ENCODE measurements around the gene EIPR1. TPM values are rescaled to one million over a fixed set of nuclear protein-coding genes. Genes with fewer than 3 reads are reported as not detected.

The EIPR1 gene
- total RNA-seq, 1 donor from 2014 or later: 27.8 TPM

DNA sequence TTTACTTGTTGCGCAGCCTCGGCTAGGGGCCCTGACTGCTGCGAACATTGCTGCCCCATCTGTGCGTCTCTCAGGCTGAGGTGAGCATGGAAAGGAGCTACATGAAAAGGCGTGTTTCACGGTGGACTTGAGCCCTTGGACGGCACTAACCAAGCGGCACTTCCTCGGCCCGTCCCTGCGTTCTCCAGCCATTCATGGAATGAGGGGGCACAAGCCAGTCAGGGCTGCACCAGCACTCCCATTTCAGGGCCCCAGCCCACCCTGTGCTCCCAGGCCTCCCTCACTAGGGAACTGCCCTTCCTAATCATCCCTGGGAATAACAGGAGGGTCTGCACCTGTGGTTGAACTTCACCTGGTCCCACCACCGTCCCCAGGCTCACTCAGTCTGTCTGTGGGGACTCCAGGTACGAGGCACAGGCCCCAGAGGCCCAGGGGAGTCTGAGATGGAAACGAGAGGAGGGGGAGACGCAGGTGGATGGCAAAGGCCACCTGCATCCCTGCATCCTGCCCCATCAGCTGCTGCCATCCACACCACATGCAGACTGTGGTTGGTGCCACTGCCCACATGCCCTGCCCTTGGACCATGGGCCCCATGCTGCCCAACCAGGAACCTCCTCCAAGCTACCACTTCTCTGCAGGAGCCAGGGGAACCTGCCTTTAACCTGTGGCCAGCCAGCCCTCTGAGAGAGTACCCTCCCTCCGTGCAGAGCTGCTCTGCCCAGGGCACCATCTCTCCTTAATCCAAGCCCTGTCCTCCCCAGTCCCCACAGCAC is 99.7 kb downstream of the EIPR1 start:
- peaks cover 5% of the 10 kb centered on the region for H3K36me3 Mint-ChIP-seq (ENCODE audit: low read depth, unreplicated experiment)
- Histone ChIP-seq H3K79me2 (ENCODE audit: insufficient read depth, low read length) (no peaks in the 10 kb centered on the region), H3K9me3 (ENCODE audit: insufficient read depth, low read depth, low read length) (no peaks in the 10 kb centered on the region), H3K4me1 (ENCODE audit: insufficient read depth, low read length) (peaks cover 10% of the 10 kb centered on the region), H3K4me2 (ENCODE audit: low read length) (no peak overlapping the region), H2AFZ (ENCODE audit: low read depth, low read length) (no peak overlapping the region), H3K27ac (ENCODE audit: low read depth, low read length) (no peak overlapping the region), H3K4me3 (ENCODE audit: insufficient read depth, low read depth, low read length) (no peak overlapping the region), H3K9ac (ENCODE audit: low read length) (no peak overlapping the region), H3K36me3 (ENCODE audit: insufficient read depth, low read length) (no peaks in the 10 kb centered on the region), H4K20me1 (ENCODE audit: insufficient read depth, low read length) (peaks cover 22% of the 10 kb centered on the region), H3K27me3 (ENCODE audit: insufficient read depth, low read length) (no peaks in the 10 kb centered on the region)
- no peaks in the 10 kb centered on the region for H3K27me3 Mint-ChIP-seq (ENCODE audit: low read depth, unreplicated experiment)
- H3K4me3 Mint-ChIP-seq (ENCODE audit: unreplicated experiment): no peak overlapping the region
- peaks cover 7% of the 10 kb centered on the region for H3K9me3 Mint-ChIP-seq (ENCODE audit: unreplicated experiment)
- TF ChIP-seq, protein P1, sequence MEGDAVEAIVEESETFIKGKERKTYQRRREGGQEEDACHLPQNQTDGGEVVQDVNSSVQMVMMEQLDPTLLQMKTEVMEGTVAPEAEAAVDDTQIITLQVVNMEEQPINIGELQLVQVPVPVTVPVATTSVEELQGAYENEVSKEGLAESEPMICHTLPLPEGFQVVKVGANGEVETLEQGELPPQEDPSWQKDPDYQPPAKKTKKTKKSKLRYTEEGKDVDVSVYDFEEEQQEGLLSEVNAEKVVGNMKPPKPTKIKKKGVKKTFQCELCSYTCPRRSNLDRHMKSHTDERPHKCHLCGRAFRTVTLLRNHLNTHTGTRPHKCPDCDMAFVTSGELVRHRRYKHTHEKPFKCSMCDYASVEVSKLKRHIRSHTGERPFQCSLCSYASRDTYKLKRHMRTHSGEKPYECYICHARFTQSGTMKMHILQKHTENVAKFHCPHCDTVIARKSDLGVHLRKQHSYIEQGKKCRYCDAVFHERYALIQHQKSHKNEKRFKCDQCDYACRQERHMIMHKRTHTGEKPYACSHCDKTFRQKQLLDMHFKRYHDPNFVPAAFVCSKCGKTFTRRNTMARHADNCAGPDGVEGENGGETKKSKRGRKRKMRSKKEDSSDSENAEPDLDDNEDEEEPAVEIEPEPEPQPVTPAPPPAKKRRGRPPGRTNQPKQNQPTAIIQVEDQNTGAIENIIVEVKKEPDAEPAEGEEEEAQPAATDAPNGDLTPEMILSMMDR (IDR thresholded peaks at IDR 0.05; ENCODE audit: insufficient read depth, low read depth, low read length): no peak
- no peak for TF ChIP-seq EZH2 (IDR thresholded peaks at IDR 0.05; ENCODE audit: insufficient read depth, low read length)
- DNase-seq (ENCODE audit: low read depth) (no peak), FAIRE-seq (no peak)
- H3K4me1 Mint-ChIP-seq (ENCODE audit: low read depth, unreplicated experiment): peaks cover 6% of the 10 kb centered on the region
- H3K27ac Mint-ChIP-seq (ENCODE audit: unreplicated experiment): no peak overlapping the region

DNA sequence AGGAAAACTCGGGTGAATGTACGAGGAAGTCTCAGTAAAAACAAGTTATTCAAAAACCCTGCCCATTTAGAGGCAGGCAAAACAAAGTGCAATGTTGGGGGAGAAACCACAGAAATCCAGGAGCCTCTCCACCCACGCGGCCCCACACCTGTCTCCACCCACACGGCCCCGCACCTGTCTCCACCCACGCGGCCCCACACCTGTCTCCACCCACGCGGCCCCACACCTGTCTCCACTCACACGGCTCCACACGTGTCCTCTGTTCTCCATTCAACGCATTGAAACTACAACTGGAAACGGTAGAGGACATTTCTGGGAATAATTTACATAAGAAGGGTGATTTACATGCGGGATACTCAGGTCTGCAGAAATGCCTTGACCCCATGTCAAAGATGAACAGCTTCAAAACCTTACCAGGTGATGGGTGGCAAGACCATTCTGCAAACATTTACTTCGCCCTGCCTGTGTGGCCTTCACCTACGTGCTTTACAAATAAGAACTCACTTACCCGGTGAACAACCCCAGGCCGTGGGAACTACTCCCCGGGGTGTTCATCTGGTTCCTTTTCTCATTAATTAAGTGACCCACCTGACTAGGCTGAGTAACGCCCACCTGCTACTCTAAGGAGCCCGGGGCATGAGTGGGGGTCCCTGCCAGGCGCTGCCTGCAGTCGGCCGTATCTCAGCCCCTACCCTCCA is 100.4 kb downstream of the EIPR1 start:
- no peaks in the 10 kb centered on the region for H3K36me3 ChIP-seq (ENCODE audit: insufficient read depth, low read length)
- peaks cover 7% of the 10 kb centered on the region for H3K9me3 Mint-ChIP-seq (ENCODE audit: unreplicated experiment)
- no peaks in the 10 kb centered on the region for H3K79me2 ChIP-seq (ENCODE audit: insufficient read depth, low read length)
- TF ChIP-seq, protein P1 (IDR thresholded peaks at IDR 0.05; ENCODE audit: insufficient read depth, low read depth, low read length): no peak
- no peak for TF ChIP-seq EZH2 (IDR thresholded peaks at IDR 0.05; ENCODE audit: insufficient read depth, low read length)
- H3K4me3 ChIP-seq (ENCODE audit: insufficient read depth, low read depth, low read length): no peak overlapping the region
- peaks cover 14% of the 10 kb centered on the region for H4K20me1 ChIP-seq (ENCODE audit: insufficient read depth, low read length)
- H3K4me1 ChIP-seq (ENCODE audit: insufficient read depth, low read length): peaks cover 3% of the 10 kb centered on the region
- H3K27ac ChIP-seq (ENCODE audit: low read depth, low read length): no peak overlapping the region
- no peak overlapping the region for H3K4me2 ChIP-seq (ENCODE audit: low read length)
- H3K9ac ChIP-seq (ENCODE audit: low read length): no peak overlapping the region
- no peaks in the 10 kb centered on the region for H3K9me3 ChIP-seq (ENCODE audit: insufficient read depth, low read depth, low read length)
- no peak overlapping the region for H2AFZ ChIP-seq (ENCODE audit: low read depth, low read length)
- no peak overlapping the region for H3K4me3 Mint-ChIP-seq (ENCODE audit: unreplicated experiment)
- no peak for DNase-seq (ENCODE audit: low read depth)
- H3K4me1 Mint-ChIP-seq (ENCODE audit: low read depth, unreplicated experiment): no peaks in the 10 kb centered on the region
- no peaks in the 10 kb centered on the region for H3K27me3 ChIP-seq (ENCODE audit: insufficient read depth, low read length)
- no peak for FAIRE-seq
- no peak overlapping the region for H3K27ac Mint-ChIP-seq (ENCODE audit: unreplicated experiment)
- no peaks in the 10 kb centered on the region for H3K27me3 Mint-ChIP-seq (ENCODE audit: low read depth, unreplicated experiment)
- peaks cover 5% of the 10 kb centered on the region for H3K36me3 Mint-ChIP-seq (ENCODE audit: low read depth, unreplicated experiment)
